HG03135 (cell line): ENCODE data around the gene MLLT6.

ENCODE experiments used
- ATAC-seq: cut with Tn5 transposase; IDR thresholded peaks from one replicate; pipeline ENCODE4 v1.9.1; 2021; ENCODE audit warnings: mild to moderate bottlenecking, moderate library complexity; ENCODE audit not compliant: unreplicated experiment

Gene MLLT6

DNA sequence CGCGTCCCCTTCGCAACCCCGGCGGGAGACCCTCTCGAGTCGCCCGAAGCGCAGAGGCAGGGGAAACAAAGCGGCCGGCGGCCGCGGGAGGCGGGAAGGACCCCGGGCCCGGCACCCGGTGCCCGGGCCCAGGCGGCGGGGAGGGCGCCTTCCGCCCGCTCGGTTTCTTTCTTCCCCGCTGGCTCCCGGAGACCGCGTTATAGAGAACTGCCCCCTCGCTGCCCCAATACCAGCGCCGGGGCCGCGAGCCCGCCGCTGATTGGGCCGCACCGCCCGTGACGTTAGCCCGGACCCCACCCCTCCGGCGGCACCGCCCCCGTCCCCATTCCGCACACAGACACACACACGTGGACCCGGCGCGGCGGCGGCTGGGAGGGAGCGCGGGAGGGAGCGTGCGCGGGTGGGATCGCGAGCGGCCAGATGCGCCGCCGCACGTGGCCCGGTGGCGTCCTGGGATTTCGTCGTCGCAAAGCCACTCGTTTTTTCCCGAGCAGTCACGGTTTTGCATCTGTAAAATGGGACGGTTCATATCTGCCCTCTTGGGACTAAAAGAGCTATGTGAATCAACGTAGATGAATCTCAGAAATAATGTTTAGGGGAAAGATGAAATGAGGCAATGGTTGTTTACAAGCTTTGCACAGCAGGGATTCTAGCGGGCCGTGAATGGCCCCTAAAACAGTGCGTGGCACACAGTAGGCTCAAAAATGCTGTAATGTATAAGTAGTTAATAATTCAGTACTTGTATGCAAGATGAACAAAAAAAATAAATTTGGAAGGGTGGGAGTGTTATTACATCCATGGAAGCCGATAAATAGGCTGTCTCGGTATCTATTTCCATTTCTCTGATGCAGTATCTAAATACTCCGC, 30.1 kb upstream of the MLLT6 start, which contains the start of gene EPOP:
Gene EPOP, minus strand, starts transcription at position 209 of the 867 bp plus-strand sequence. CDS start 462 bp downstream, outside the sequence.
- ATAC-seq = peak; percentile 55

DNA sequence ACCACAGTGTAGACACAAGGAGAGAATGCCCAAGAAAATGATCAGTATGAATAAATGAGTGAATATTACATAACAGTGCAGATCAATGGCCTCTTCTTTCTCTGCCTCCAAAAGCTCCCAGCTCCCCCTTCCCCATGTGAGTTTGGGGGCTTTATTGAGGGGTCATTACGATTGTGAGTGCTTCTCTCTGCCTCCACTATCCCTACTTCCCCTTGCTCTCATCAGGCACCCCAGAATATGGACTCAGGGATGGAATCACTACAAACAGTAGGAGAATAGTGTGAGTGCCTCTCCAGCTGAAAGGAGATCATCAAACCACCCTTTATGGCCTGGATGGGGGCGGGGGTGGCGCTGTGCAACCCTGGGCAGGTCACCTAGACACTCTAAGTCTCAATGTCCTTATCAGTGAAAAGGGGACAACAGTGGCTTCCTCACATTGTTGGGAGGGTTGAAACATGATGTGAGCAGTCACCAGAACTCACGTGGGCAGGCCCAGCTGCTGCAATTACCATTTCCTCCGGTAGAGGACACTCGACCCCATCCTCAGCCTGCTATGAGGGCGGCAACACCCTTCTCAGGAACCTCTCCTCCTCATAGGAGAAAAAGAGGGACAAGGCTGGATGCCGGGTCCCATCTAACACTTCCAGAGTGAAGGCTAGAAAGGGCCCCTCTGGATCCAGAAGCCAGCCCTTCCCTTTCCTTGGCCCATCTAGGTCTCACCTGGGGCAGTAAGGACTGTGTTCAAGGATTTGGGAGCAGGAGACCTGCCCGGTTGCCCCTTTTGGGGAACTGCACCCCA, 28.2 kb upstream of the MLLT6 start:
- ATAC-seq = no peak

DNA sequence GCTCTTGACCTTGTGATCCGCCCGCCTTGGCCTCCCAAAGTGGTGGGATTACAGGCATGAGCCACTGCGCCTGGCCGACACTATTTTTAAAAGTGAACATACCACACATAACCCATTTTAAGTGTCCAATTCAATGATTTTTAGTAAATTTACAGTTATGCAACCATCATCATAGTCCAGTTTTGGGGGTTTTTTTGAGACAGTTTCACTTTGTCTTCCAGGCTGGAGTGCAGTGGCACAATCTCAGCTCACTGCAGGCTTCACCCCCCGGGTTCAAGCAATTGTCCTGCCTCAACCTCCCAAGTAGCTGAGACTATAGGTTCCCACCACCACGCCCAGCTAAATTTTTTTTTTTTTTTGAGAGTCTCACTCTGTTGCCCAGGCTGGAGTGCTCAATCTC, 27.3 kb upstream of the MLLT6 start:
- no peak for ATAC-seq

DNA sequence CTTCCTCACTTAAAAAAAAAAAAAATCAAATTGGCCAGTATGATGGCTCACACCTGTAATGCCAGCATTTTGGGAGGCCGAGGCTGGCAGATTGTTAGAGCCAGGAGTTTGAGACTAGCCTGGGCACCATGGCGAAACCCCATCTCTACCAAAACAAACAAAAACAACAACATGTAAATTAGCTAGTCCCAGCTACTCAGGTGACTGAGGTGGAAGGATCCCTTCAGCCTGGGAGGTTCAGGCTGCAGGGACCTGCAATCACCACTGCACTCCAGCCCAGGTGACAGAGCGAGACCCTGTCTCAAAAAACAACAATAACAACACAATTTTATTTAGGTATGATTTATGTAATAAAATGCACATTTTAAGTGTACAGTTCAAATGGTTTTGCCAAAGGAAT, 24.0 kb upstream of the MLLT6 start:
- no peak for ATAC-seq

DNA sequence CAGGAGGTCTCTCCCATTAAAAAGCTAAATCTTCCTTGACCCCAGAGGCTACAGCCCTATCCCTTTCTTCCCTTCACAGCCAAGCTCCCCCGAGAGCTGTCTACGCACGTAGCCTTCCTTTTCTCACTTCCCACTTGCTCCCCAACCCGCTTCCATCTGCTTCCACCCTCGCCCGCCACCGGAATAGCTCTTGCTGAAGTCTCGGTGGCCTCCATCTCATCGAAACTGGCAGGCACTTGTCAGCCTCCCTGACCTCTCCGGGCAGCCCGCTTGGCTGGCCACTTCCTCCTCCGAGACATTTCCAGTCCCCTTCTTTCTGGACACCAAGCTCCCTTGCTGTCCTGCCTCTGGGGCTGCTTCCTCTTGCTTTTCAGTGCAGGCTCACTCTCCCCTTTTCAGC, 19.6 kb upstream of the MLLT6 start:
- no peak for ATAC-seq

DNA sequence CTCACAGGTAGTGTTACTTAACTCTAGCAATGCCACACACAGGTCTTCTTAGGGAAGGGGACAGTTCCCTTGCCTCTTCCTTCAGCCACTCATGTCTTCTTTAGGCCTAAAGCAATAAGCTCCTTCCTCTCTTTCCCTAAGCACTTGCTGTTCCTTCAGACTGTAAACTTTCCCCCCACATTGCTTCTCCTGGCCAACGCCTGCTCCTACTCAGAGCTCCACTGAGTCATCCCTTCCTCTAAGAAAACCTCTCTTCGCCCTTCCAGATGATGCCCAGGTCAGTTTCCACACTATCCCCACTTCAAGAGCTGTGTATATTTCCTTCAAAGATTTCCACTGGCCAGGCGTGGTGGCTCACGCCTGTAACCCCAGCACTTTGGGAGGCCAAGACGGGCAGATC, 17.8 kb upstream of the MLLT6 start:
- no peak for ATAC-seq

DNA sequence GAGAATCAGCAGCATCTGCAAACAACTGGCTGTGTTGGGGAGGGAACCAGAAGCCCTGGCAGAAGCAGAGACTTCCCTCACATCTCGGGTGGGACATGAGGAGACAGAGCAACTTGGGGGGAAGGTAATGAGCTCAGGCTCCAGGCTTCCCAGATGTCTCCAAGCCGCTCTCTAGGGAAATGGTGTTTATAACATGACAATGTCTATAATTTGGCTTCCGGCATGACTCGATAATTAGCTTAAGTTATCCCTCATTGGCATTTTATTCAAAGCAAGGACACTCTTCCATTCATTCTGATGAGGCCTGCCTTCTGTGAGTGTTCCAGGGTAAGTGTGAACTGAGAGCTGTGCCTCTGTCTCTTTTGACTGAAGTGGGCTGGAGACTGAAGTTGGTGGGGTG, 14.7 kb upstream of the MLLT6 start:
- ATAC-seq = no peak

DNA sequence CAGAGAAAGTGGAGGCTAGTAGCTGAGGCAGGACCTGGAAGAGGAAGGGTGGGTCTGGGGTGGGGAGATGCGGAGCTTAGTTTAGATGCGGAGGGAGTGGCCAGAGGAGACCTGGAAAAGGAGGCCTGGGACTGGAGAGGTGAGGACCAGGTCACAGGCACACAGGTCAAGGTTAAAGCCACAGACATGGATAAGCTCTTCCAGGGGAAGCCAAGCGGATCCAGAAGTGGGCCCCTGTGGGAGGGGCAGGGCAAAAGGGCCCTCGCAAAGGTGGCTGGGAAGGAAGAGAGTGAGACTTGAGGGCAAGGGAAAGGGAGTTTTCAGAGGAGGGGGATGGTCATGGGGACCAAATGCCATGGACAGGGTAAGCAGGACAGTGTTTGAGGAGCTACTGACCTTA, 13.9 kb upstream of the MLLT6 start:
- no peak for ATAC-seq

DNA sequence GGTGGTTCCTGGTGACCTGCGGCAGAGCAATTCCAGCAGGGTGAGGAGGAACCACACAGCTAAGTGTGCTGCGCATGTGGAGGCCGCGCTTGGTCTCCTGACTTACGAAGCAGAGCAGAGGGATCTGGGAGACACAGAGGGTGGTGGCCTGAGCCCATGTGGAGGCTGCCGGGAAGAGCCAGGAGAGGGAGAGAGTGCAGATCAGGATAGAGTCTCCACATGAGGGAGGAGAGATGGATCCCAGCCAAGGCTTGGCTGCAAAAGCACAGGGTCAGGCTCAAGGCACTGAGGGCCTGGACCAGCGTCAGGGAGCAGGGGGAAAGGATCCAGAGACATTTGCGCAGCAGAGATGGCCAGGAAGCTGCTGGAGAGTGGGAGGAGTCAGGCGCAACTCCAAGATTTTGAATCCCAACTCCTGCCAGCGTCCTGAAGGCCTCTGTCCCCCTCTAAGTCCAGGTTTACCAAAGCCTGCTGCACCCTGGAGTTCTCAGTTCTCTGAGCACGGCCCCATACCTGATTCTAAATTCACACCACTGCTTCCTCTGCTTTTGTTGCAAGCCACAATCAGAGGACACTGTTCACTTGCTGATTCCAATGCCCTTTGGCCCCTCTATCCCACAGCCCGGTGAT, 11.3 kb upstream of the MLLT6 start:
- ATAC-seq = no peak

DNA sequence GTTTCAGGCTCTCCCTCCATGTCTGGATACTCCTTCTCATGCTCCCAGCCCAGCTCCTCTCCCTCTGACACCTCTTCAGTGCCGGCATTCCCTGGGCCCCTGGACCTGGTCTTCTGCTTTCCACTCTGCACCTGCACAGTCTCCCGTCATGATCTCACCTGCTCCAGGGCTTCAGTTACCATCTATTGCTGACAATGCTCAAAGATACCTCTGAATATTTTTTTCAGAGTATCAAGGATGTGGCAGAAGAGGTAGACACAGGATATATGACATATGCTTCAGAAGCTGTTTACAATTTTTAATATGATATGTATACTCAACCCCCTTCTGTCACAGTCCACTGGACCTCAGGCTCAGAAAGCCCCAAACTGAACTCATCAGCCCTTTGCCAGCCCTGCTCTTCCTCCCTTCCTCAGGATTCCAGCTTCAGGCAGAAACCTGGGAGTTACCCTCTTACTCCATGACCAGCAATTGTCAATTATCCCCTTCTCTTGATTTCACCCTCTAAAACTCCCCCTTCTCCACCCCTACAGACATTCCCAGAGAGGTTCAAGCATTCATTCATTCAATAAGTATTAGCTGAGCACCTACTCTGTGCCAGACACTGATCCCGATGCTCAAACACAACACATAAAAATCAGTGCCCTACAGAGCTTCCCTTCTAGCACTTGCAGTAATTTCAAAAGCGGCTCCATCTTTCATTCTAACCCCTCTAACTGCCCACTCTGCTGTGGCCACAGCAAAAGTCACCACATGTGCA, 7.8 kb upstream of the MLLT6 start:
- ATAC-seq = no peak

DNA sequence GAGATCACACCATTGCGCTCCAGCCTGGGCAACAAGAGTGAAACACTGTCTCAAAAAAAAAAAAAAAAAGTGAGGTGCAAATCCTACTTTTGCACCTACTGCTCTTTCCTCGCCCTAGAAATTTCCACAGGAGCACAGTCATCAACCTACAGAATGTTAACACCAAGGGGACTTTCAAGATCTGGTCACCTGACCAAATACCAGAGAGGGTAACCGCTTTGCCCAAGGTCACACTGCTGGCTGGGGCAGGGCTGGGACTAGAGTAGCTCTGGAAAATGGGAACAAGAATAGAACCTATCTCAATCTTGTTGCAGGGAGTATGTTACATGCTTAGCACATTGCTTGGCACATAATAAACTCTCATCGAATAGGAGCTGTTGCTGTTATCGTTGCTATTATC, 6.3 kb upstream of the MLLT6 start:
- ATAC-seq = no peak

DNA sequence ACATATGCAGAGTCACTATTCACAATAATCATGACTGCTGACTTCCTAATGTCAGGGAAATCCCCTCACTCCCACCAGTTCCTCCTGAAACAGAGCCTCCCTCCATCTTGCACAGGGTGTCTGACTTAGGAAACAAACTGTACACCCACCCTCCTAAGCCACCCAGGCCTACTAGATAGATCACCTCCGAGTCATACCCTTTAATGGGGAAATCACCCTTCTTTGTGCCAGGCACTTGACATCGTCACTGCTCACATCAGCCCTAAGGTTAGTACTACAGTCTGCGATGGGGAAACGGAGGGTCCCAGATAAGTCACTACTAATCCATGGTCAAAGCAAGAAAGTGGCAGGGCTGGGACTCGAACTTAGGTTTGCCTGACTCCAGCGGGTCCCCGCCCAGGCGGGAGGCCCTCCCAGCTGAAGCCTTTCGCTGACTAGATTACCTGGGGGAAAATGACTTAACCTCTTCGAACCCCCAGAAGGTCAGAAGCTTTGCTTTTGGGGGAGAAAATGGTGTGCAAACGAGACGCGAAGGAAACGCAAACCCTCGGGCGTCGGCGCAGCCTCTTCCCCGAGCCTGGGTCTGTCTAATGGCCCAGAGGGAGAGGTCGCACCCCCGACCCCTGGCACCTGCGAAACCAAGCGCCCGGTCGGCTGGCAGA, 3.4 kb upstream of the MLLT6 start:
- peak; percentile 6 for ATAC-seq

DNA sequence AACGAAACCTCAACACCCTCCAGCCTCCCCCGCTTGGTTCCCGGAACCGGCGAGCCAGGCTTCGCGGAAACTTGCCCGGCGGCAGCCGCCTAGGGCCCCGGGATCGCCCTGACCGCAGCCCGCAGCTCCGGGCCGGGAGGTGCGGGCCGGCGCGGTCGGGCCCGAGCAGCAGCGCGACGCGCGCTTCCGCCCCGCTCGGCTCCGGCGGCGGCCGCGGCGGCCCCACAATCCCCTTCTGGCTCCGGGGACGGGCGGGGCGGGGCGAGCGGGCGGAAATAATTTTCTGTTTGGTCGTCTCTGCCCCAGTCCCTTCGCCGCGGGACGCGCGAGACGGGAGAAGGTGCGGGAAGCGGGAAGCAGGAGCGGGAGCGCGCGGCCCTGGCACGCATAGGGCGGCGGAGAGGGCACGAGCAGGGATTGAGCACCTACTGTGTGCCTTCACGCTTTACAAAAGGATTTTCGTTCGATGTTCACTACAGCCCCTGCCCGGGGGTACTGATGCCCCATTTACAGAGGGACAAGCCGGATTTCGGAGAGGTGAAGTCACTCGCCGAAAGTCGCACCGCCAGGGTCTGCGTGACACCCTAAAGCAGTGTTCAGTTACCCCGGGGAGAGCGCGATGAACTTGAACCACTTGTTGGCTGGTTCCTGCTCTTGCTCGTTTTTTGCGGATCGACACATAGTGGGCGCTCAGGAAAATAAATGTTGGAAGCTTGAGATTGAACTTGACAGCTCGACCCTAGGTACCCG, 2.7 kb upstream of the MLLT6 start:
- ATAC-seq = peak; percentile 24

DNA sequence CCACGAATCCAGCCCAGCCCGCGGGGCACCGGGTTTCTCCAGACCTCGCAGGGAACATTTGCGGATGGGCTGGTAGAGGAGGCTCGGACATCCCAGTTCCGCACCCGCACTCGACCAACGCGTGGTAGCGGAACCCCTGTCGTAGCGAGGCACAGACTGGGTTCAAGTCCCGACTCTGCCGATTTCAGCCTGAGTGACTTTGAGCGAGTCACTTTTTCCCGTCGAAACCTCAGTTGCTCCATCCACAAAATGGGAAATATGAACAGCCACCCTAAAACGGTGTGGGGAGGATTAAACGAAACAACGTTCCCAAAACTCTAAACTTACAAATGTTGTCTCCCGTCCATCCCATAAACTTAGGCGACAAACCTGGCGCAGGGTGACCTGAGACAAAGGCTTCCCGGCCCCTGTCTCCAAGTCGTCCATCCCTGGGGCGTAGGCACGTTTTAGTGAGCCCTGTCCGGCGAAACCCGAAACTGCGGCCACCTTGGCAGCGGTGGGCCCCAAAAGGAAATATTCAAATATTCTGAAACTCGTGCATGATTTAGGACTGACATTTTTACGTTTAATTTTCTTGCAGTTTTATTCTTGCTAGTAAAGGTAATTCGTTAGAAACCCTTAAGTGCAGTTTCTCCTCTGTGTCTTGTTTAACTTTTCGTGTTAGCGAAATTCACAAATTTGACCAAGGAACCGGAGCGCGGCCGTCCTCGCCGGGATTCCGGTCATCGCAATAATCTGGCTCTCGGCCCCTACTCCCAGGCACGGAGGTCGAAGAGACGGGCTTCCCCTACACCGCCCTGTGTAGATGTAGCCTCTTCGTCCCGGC, 1.9 kb upstream of the MLLT6 start:
- ATAC-seq = no peak

DNA sequence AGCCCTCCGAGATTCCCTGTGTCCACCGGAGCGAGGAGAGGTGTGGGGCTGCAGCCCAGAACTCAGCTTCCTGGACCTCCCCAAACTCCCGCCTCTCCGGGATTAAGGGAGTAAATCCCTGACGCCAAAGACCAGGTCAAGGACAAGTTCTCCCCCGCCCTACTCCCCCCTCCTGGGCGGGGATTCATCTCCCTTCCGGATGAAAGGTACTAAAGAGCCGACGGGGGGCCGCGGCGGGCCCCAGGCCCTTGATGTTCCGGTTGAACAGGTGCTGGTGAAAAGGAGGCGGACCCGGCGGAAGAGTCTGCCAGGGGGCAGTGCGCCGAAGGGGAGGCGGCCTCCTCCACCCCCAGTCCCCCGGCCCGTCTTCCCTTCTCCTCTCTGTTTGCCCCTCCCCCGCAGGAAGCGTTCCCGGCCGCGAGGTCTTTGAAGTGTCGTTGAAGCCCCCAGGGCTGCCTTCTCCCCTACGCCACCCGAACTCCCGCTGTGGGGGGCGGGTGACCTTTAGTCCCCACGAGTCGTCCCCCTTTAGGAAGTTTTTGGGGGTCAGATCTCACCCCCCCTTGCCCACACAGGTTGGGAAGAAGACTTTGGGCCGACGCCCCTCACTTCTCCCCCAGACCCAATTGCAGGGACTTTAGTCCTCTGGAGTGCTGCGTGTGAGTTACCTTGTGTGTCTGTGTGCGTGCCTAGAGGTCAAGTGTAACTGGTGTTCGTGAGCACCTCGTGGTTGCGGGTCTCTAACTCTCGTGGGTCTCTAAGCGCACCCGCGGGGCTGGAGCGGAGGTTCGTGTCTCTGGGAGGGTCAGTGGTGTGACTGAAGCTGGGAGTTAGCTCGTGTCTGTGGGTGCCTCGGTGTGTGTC, 1.1 kb upstream of the MLLT6 start:
- ATAC-seq = no peak

DNA sequence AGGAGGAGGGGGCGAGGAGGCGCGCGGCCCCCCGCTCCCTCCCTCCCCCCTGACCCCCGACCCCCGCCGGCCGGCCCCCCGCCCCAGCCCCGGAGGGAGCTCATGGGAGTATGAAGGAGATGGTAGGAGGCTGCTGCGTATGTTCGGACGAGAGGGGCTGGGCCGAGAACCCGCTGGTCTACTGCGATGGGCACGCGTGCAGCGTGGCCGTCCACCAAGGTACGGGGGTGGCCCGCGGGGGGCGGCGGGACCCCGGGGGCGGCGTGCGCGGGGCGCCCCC, 390 bp downstream of the MLLT6 start:
- ATAC-seq = no peak

DNA sequence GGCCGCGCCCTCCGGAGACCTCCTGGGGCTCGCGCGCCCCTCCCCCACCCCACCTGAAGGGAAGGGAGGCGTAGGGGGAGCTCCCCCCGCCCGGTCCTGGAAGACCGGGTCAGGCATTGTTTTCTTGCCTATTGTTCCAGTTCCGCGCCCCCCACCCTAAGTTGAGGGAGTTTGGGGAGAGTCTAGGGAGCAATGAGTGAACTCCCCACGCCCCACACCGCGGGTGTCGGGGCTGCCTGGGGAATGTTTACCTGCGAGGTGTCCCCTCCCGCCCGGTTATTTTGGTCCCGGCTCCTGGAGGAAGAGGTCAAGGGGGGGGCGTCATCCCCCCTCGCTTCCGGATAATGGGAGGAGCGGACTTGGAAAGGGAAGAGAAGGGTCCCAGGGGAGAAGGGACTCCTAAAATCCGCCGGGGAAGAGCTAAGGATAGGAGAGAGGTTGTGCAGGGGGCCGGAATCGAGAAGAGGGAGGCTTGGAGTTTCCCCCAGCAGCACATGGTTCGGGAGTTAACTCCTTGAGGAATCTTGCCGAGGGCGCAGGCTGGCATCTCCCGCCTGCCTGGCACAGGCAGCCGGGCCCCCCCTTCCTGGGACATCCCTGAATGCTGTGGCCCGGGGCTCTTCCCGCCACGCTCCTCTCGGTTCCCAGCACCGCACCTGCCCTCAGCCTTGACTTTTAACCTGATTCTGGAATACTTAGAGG, 881 bp downstream of the MLLT6 start:
- no peak for ATAC-seq
